GM21360 (cell line): ENCODE results near the gene RNF220.

Experiments
- ATAC-seq: cut with Tn5 transposase; IDR thresholded peaks from one replicate; pipeline ENCODE4 v1.9.1; 2021; ENCODE audit warnings: mild to moderate bottlenecking, moderate library complexity; ENCODE audit not compliant: unreplicated experiment

The RNF220 gene

DNA sequence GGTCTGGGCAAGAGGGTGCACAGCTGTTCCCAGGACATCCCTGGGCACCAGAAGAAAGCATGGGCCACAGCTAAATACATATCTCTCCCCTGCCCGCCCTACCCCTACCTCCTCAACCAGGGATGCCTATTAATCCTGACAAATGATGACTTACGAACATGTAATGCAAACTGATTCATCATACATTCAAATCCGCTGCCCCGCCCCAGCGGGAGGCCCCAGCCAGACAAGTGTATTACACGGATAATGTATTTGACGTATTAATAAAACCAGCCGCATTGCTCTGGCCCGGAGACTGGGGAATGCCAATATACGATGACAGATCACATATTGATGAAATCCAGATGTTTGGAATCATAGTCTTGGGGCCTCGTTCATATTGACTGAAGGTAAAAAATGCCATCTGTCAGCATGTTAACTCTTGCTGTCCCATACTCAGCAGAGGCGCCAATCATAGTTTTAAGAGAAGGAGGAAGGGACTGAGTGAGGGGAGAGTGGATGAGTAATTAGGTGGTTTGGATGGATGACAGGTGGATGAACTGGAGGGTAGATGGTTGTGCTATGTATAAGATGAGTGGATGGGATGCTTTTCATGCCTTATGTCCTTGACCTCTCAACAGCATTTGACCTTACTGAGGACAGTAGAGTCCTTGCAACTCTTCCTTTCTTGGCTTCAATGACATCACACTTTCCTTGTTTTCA is 201.0 kb downstream of the RNF220 start:
- ATAC-seq = no peak

DNA sequence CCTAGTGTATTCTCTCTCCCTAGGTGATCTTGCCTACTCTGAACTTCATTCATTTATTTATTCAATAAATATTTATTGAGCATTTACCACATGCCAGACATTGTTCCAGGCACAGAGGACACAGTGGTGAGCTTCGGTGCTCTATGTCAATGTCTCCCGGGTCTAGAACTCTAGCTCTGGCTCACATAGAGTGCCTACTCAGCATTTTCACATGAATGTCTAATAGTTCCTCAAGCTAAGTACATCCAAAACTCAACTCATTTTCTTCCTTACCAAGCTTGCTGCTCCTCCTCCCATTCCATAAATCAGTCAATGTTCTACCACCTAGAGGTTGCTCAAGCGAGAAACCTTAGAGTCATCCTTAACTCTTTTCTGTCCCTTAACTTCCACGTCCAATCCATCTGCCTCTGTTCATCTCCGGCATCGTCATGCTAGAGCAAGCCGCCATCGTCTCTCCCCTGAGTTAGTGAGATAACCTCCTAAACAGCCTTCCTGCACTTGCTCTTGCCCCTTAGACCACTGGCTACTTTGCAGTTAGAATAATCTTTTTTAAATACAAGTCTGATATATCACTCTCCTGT is 201.7 kb downstream of the RNF220 start:
- ATAC-seq = no peak

GRCh38 chr1:44608141-44608540 is 203.1 kb downstream of the RNF220 start:
- no peak for ATAC-seq

- ATAC-seq = no peak
Measured at GRCh38 chr1:44609412-44609767, 204.3 kb downstream of the RNF220 start.

GRCh38 chr1:44609768-44610526 is 204.9 kb downstream of the RNF220 start:
- ATAC-seq = no peak

GRCh38 chr1:44610527-44611148 is 205.6 kb downstream of the RNF220 start:
- no peak for ATAC-seq

DNA sequence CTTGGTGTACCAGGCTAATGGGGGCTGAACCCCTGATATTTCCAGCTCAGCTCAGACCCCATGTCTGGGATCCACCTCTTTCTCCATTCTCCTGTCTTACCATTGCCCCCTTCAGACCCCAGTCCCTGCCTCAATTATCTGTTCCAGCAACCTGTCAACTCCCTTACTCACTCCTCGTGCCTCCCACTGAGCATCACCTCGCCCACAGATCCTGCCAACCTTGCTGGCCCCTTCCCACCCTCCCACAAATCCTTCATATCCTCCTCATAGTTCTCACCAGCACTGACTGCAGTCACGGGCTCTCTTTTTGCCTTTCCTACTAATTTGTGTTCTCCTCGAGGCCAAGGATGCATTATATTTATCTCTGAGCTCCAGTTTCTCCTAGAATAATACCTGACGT is 206.4 kb downstream of the RNF220 start:
- no peak for ATAC-seq

DNA sequence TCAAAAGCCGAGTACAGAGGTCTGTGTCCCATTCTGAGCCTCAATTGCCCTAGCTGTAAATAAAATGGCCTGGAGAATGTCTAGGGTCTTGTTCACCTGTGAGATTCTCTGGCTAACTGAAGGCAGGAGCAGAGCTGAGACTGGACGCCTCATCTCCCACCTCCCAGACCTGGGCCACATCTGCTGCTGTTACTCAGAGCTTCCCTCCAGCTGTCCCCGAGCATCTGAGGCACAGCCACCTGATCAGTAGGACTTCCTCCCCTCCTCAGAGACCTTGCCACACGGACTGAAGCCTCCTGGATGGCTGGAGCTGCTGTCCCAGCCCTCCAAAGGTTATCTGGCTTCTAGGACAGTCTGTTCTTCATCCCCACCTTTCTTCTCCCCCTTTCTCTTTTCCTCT is 206.8 kb downstream of the RNF220 start:
- ATAC-seq = no peak

GRCh38 chr1:44613941-44614340 is 208.9 kb downstream of the RNF220 start:
- no peak for ATAC-seq

- no peak for ATAC-seq
Measured at GRCh38 chr1:44616284-44616990, 211.4 kb downstream of the RNF220 start.

GRCh38 chr1:44616991-44617702 is 212.1 kb downstream of the RNF220 start:
- no peak for ATAC-seq

DNA sequence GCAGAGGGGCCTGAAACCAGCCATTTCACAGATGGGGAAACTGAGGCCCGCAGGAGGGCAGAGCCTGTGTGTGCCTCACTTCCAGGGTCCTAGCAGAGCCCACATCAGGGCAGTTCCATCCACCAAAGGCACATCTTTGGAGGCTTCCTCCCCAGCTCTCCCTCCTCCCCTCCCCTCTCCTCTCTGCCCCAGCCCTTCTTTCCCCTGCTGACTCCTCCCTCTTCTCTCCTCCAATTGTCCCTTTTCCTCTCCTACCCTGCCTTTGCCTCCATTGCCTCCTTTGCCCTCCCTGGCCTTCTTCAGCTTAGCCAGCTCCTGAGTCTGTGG is 212.6 kb downstream of the RNF220 start:
- no peak for ATAC-seq

DNA sequence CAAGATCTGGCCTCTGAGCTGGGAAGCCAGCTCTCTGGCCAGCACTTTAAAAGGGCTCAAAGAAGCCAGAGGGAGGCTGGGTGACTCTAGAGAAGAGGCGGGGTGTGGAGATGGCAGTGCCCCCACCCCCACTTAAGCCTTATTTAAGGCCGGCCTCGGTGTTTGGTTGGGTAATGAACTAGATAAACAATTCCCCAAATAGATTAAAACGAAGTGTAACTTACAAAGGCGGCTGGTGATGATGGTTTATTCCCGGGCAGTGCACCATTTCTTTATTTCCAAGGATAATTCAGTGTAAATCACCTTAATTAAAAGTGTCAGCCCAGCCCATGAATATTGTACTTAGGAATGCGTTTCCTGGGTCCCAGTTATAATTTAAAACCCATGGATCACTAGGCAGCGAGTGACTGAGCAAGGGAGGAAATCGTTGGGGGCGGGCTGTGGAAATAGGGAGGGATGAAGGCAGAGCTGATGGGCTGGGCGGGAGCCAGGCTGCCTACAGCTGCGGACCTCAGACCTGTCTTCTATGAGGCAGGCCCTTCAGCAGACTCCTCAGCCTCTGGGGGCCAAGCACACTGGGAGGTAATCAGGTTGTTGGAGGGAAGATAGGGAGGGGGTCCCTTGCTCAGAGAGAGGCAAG is 214.3 kb downstream of the RNF220 start:
- ATAC-seq = no peak

DNA sequence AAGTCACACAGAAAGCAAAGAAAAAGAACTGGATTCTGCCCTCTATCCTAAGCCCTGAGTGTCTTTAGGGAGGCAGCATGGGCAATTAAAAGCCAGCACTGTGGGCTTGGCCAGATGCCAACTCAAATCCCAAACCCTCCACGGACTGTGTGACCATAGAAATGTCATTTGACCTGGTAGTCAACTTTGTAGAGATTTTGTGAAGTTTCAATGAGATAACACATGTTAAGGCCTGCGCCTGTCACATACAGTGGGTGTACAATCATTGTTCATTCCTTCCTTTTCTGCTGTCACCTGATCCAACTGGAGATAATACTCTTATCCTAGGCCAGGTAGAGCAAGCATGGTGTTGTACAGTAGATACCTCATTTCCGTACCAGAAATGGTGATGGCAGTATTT is 215.0 kb downstream of the RNF220 start:
- no peak for ATAC-seq

DNA sequence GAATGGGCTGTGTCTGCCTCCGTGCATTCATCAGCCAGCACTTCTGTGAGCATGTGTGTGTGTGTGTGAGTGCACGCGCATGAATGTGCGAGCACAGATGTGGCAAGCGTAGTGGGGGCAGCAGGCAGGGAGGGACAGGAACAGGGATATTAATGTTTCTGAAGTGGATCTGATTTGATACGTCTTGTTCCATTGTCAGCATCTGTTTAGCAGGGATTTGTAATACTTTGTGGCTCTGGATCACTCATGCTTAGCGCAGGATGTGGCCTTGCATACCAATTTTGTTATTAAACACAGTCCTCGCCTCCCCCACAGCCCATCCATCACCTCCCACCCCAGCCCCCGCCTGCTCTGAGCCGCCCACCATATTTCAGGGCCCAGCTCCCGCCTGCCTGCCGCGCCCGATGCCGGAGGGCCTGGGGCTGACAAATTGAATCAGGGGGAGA is 216.8 kb downstream of the RNF220 start:
- ATAC-seq = no peak

DNA sequence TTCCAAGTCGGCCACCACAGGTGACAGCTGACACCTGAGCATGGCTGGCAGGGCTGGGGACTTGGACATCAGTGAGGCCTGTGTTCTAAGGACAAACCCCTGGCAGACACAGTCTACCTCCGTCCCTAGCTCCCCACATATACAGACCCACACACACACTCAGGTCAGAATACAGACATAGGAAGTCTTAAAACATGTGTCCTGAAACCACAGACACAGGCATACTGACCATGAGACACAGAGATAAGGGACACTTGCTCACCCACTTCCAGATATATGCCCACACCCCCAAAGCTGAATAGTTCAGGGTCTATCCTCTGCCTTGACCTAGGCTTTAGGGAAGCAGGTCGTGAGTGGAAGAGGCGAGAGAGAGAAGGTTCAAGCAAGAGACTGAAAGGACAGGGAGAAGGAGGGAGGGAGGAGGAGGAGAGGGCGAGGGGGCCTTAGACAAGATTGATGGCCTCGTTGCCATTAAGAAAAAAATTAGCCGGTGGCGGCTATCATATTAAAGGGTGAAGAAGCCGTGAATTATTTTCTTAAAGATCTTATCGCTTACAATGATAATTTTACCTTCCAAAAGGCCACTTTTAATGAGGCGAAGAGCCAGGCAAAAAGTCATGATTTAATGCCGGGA is 219.3 kb downstream of the RNF220 start:
- ATAC-seq = no peak

GRCh38 chr1:44625348-44625747 is 220.3 kb downstream of the RNF220 start:
- ATAC-seq = no peak

DNA sequence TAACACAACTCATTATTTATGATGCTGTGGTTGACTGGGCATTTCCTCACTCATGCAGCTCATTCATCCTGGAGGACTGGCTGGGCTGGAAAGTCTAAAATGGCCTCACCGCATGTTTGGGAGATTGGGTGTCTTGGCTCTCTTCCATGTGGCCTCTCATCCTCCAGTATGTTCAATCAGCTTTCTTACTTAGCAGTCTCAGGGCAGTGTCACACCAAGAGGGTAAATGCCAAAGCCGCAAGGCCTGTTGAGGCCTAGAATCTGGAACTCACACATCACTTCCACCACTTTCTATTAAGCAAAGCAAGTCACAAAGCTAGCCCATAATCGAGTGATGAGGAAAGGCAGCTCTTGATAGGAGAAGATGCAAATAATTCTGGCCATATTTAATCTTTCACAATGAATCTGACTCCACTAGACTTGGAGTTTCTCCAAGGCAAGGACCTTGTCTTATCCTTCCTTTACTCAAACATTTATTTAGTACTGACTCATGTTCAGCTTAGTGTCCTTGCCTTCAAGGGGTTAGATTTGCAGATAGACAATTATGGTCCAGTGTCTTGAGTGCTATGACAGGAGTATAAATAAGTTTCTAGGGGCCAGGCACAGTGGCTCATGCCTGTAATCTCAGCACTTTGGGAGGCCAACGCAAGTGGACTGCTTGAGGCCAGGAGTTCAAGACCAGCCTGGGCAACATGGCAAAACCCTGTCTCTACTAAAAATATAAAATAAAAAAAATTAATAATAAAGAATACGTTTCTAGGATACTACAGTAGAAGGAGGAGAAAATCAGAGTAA is 224.1 kb downstream of the RNF220 start:
- no peak for ATAC-seq

DNA sequence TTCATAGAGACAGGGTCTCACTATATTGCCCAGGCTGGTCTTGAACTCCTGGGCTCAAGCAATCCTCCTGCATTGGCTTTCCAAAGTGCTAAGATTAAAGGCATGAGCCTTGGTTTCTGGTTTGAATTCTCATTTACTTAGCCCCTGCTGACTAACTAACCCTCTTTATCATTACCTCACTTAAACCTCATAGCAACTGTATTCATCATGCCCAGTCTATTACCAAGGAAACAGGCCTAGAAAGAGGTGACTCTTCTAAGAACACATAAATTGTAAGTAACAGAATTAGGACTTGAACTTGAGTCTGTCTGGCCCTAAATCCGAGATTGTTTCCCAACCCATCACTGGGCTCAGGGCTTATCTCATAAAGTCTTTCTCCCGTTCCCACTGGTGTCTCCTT is 225.1 kb downstream of the RNF220 start:
- no peak for ATAC-seq
